AG08395 (cell line): ENCODE measurements around the gene ENDOV.

ENCODE experiments used
- DNase-seq: peaks from one replicate; pipeline ENCODE4 v3.0.0; 2012; ENCODE audit warnings: mixed read lengths, low spot score

ENDOV gene

DNA sequence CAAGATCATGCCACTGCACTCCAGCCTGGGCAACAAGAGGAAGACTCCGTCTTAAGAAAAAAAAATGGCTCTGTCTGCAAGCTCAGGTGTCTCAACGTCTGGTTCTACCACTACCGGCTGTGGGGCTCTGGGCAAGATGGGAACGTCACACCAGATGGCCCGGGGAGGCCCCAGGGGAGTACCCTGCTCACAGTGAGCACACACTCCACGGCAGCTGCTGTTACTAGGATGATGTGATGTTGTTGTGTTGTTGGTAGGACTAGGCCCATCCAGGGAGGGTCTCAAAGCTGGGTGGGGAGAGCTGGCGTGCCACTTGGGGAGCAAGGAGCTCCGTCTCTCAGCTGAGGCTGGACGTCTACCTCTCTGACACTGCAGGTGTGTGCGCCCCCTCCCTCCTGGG, 70.9 kb downstream of the ENDOV start:
- no peak for DNase-seq

DNA sequence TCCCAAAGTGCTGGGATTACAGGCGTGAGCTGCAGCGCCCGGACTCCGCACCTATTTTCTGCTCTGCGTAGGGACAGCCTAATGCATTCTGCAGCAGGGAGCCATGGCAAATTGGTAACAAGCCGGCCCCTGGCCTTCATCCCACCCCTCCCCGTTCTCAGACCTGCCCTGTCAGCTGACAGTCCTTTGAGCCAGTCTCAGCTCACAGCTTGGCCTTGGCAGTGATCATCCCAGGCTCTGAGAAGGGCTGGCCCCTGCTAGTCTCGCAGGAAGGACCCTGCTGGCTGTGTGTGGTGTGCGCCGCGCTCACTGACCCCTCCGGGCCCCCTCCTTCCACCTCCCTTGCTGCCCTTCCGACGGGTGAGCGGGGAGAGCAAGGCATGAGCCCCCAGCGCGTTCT, 71.7 kb downstream of the ENDOV start:
- DNase-seq: no peak

DNA sequence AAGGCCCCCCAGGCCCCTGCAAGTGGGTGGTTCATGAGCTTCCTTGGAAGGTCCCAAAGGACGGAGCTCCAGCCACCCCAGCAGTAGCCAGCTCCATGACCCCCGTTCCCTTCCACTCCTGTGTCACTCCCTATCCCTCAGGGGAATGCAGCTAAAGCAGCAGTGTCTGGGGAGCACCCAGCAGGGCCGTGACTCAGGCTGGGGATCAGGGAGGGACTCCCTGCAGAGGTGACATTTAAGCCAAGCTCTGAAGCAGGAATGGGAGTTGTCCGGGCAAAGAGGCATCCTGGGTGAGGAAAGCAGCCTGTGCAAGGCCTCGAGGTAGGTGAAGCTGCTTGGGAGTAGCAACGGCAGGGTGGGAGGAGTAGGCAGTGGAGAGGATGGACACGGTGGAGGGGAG, 72.5 kb downstream of the ENDOV start:
- DNase-seq: no peak
